Measurements from ENCODE around the gene ABCC4.

ABCC4 gene

DNA sequence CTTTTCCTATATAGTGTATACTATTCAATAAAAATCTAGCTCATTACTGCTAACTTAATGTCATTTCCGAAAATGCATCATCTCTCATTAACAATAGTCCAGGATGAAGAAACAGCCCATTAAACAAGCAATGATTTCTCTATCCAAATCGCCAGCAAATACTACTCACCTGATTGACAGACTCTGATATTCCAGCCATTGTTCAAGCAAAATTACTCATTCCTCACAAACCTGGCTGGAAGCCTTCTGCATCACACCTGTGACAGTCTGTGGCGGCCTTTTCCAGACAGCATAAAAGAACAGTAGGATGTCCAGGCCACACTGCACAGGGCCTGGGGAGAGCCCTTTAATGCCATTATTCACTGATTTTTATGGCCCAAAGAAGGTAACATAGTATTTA, 115.9 kb downstream of the ABCC4 start:
- TF ChIP-seq, protein P1, sequence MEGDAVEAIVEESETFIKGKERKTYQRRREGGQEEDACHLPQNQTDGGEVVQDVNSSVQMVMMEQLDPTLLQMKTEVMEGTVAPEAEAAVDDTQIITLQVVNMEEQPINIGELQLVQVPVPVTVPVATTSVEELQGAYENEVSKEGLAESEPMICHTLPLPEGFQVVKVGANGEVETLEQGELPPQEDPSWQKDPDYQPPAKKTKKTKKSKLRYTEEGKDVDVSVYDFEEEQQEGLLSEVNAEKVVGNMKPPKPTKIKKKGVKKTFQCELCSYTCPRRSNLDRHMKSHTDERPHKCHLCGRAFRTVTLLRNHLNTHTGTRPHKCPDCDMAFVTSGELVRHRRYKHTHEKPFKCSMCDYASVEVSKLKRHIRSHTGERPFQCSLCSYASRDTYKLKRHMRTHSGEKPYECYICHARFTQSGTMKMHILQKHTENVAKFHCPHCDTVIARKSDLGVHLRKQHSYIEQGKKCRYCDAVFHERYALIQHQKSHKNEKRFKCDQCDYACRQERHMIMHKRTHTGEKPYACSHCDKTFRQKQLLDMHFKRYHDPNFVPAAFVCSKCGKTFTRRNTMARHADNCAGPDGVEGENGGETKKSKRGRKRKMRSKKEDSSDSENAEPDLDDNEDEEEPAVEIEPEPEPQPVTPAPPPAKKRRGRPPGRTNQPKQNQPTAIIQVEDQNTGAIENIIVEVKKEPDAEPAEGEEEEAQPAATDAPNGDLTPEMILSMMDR (IDR thresholded peaks at IDR 0.05; ENCODE audit: borderline replicate concordance, insufficient read depth, low read depth, low read length): no peak
- no peak overlapping the region for H3K4me3 ChIP-seq (ENCODE audit: low read depth, low read length)

DNA sequence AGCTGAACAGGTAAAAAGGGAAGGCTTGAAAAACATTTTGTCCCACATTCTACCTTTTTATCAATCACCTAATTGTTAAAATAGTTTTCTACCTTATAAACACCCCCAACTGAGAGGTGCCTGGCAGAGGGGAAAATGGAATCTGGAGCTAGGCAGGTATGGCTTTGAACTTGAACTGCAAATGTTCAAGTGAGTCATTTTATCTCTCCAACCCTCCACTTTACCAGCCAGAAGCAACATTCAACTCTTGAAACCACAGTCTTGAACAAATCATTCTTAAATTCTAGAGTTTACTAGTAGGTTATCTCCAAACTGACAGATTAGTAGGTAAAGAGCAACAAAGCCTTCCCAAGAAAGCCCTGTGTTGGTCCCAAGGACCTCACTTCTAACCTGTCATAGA, 116.9 kb downstream of the ABCC4 start:
- TF ChIP-seq, protein P1 (IDR thresholded peaks at IDR 0.05; ENCODE audit: borderline replicate concordance, insufficient read depth, low read depth, low read length): no peak
- H3K4me3 ChIP-seq (ENCODE audit: low read depth, low read length): no peak overlapping the region

DNA sequence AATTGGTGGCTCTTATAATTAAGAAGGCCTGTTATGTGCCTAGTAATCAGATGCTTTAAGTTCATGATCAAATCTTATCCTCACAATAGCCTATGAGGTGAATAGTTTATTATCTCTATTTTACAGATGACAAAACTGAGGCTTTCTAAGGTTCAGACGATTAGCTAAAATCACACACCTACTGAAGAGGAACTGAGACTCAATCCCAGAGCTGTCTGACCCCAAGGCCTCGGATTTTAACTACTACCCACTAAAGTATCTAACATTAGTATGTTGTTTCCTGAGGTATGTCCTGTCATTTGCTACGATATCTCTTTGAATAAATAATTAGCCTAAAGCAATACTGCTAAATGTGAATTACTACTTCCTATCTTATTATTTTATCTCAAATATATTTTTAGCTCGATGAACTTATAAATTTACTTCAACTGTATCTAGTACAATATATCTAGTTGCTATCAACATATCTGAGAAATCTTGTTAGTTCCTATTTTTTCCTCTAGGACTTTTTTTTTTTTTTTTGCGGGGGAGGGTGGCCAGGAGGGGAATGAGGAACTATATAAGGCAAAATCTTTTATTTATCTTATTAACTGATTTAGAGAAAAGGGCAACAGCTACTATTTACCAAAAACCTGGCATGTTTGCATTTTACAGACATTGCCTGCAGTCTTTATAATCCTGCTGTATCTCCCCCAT, 118.5 kb downstream of the ABCC4 start:
- no peak overlapping the region for H3K4me3 ChIP-seq (ENCODE audit: low read depth, low read length)
- TF ChIP-seq, protein P1 (IDR thresholded peaks at IDR 0.05; ENCODE audit: borderline replicate concordance, insufficient read depth, low read depth, low read length): no peak

DNA sequence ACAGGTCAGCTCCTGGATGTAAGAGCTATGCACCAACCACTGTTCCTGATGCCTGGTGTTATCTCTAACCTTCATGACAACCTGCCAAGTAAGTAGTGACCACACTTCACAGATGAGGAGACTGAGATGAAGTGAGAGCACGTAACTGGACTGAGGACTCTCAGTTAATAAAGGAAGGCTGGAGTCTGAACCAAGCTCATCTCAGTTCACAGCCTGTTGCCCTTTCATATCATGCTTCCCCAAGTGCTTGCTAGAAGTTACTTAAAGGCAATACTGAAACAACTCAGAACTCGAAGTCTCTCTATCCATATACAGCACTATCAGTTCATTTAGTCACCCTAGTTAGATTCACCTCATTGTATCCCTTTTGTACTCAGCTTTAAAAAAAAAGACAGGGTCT, 119.7 kb downstream of the ABCC4 start:
- H3K4me3 ChIP-seq (ENCODE audit: low read depth, low read length): no peak overlapping the region
- TF ChIP-seq, protein P1 (IDR thresholded peaks at IDR 0.05; ENCODE audit: borderline replicate concordance, insufficient read depth, low read depth, low read length): no peak

DNA sequence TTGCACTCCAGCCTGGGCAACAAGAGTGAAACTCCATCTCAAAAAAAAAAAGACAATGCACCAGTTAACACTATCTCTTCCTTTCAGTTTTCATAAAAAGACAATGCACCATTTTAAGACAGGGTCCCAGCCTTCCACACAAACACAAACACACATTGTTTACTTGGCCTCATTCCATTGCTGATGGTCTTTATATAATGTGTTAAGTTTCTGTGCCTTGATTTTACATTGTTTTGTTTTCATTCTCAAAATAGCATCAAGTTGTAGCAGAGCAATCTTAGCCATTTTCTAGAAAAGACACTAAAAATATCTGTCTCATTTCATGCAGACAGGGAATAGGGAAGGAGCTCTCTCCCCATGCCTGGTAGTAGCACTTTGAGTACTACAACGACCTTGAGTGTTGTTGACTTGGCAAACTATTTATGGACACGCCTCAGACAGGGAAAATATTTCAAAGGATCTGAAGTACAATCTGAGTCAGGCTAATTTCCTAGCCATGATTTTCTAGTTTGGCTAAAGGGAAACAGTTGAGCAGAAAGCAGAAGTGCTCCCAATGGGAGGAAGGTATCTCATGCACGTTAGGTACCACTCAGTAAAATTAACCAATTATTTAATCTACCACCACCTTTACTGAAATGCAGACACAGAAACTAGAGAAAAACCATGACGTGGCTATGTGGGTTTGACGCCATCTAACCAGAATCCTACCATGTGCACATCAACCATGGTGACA, 120.6 kb downstream of the ABCC4 start:
- H3K4me3 ChIP-seq (ENCODE audit: low read depth, low read length): no peak overlapping the region
- TF ChIP-seq, protein P1 (IDR thresholded peaks at IDR 0.05; ENCODE audit: borderline replicate concordance, insufficient read depth, low read depth, low read length): no peak

DNA sequence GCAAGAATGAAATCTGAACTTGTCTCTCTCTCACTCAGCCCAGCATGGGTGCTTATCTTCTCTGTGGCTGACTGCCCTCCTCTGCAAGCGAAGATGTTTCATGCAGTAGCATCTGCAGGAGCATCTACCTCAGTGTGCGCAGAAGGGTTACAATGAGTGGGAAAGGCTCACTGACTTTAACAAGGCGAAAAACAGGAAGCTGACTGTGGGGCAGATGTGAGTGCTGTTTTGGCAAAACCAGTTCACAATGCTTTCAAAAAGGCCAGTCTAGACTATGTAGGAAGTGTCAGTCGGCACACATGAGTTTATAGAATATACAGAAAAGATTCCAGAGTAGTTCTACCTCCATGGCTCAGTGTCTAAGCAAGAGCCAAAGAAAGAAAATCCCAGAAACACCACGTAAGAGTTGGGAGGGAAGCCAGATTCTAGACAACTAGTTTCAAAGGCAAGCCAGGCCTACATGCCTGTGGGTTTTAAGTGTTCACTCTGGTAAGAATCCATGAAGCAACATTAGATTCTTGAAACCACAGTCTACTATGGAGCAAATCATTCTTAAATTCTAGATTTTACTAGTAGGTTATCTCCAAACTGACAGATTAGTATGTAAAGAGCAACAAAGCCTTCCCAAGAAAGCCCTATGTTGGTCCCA, 124.5 kb downstream of the ABCC4 start:
- TF ChIP-seq, protein P1 (IDR thresholded peaks at IDR 0.05; ENCODE audit: borderline replicate concordance, insufficient read depth, low read depth, low read length): no peak

More for the DNA sequence above, 124.5 kb downstream of the ABCC4 start:
- no peak overlapping the region for H3K4me3 ChIP-seq (ENCODE audit: low read depth, low read length)

Data from GM12875 (cell line).